Measurements from ENCODE around the gene PLP2.

- TF ChIP-seq EZH2 (IDR thresholded peaks at IDR 0.05; ENCODE audit: insufficient read depth, poor library complexity, severe bottlenecking) (no peak), EZH2phosphoT487 (IDR thresholded peaks at IDR 0.05; ENCODE audit: insufficient read depth, low read depth) (no peak)
These were observed 33.0 kb downstream of the PLP2 start for GRCh38 chrX:49204709-49205108.

All from GM23248 (cell line).